NOMO-1 treated with dmso at 0.1 percent for 144 hours (cell line): ENCODE results near the gene PLA2G2F.

Source experiments
- DNase-seq: peaks from one replicate; lab custom pipeline; 2025; ENCODE audit not compliant: unreplicated experiment; lab: John Stamatoyannopoulos, UW

Gene PLA2G2F, protein sequence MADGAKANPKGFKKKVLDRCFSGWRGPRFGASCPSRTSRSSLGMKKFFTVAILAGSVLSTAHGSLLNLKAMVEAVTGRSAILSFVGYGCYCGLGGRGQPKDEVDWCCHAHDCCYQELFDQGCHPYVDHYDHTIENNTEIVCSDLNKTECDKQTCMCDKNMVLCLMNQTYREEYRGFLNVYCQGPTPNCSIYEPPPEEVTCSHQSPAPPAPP

DNA sequence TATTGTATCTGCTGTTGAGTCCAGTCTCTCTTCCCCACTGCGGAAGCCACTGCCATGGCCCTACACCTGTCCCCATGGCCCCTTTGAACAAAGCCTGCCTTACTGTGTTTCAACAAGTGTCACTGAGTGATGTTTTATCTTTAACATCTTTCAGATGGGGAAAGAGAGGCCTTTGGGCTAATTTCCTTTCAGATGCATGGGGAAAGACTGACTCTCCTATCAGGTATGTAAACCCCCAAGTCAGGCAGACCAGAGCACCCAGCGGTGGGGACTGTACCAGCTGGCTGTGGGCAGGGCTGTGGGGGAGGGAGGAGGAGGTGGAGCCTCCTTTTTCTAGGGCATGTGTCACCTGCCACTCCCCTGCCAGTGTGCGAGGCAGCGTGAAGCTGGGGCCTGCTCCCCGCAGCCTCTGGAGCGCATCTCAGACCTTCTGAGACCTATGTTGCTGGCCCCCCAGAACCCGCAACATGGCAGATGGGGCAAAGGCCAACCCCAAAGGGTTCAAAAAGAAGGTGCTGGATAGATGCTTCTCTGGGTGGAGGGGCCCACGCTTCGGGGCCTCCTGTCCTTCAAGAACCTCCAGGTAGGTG is at the start of gene PLA2G2F:
PLA2G2F (plus strand) TSS at position 363 of the 590 bp plus-strand sequence; CDS start at position 468, 105 bp downstream.
- no peak for DNase-seq

GRCh38 chr1:20089328-20090077 is 49.6 kb upstream of the PLA2G2F start:
- DNase-seq, result no peak

GRCh38 chr1:20090119-20090518 is 49.0 kb upstream of the PLA2G2F start:
- no peak for DNase-seq

GRCh38 chr1:20090641-20091040 is 48.5 kb upstream of the PLA2G2F start:
- DNase-seq, result no peak

GRCh38 chr1:20093303-20093702 is 45.8 kb upstream of the PLA2G2F start:
- DNase-seq, result no peak

DNA sequence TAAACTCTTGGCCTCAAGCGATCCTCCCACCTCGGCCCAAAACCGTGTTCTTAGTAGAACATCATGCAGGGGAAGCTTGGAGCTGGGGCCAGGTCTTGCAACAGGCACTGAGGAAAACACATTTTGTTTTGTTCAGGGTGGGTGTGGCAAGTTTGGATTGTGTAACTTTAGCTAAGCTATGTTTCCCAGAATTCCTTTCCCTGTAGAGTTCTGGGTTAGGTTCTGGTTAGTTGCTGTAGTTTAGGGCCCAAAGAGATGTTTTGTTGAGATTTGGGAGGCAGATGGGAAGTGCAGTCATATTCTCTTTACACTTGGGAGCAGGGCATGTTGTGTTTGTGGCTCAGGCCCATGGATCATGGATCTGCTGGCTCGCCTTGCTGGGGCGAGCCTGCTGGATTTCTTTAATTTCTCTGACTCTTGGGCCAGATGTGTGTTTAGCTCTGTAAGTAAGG is 45.2 kb upstream of the PLA2G2F start:
- DNase-seq, result no peak

- peak; percentile 16 for DNase-seq
These were observed 43.3 kb upstream of the PLA2G2F start for GRCh38 chr1:20095564-20096434.

GRCh38 chr1:20096840-20097447 is 42.2 kb upstream of the PLA2G2F start:
- DNase-seq, result no peak

DNA sequence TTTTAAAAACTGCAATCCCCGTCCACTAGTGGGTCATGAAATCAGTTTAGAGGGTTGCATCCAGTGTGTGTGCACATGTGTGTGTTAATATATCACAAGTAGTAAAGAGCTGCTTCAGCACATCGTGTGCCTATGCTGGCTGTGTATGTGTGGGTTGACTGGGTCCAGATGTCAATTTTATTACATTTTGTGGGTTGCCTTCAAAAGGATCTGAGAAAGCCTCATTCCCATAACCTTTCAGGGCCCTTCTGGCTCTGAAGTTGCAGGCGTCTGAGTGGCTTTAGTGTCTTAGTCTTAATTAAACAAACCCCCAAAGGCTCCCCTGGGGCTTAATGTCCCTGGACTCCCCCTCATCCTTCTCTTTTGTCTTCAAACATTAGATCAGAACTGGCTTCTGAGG is 39.6 kb upstream of the PLA2G2F start:
- DNase-seq, result no peak

DNA sequence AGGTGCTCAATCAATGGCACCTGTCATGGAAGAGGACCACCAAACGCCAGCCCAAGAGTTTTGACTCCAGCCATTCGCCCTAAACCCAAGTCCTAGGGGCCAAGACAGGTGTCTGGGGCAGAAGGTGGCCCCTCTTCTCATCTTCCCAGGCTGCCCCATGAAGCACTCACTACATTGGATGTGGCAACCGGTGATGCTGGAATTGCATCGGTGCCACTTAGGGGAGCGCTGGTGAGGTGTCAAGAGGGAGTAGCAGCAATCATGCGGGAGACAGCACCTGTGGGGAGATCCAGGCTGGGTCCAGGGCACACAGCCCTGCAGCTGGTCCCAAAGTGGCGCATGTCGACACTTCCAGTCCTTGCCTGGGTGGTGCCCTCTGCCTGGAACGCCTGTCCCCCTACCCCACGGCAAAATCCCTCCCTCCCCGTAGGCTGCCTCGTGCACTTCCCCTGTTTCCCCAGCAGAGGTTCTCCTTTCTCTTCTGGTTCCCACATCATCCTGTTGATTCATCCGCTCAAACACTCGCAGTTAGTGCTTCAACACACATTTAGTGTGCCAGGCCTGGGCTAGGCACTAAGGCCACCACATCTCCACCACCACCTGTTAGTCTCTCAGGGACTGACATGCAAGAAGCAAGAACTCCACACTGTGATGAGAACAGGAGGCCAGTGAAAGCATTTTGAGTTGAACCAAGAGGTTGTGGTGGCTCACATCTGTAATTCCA is 38.3 kb upstream of the PLA2G2F start:
- peak; percentile 44 for DNase-seq

DNA sequence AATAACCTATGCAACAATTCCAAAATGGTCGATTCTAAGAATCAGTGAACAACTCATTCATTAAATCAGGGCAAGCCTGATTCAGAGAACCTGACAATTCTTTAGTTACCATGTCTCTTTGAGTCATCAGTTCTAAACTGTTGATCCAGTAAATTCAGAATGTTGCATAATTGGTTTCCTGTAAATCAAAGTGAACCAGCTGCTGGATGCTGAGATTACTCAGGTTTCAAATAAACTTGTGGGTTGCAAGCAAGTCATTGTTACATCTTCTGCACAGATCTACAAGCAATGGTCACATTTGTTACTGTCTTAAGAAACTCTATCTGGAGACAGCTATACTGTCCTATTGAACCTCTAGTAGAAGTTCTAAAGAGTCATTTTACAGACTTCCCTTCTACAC is 36.2 kb upstream of the PLA2G2F start:
- no peak for DNase-seq

DNA sequence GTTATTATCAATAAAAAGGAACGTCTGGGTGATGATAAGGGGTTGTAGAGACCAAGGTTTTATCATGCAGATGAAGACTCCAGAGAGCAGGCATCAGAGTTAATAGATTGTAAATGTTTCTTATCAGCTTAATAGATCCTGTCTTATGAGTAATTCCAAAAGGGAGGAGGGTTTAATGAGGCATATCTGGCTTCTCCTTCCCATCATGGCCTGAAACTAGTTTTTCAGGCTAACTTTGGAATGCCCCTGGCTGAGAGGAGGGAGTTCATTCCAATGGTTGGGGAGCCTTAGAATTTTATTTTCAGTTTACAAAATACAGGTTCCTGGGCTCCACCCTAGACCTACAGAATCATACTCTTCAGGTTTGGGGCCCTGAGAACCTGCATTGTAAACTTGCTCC is 33.3 kb upstream of the PLA2G2F start:
- DNase-seq, result no peak

GRCh38 chr1:20107351-20107750 is 31.8 kb upstream of the PLA2G2F start:
- no peak for DNase-seq

DNA sequence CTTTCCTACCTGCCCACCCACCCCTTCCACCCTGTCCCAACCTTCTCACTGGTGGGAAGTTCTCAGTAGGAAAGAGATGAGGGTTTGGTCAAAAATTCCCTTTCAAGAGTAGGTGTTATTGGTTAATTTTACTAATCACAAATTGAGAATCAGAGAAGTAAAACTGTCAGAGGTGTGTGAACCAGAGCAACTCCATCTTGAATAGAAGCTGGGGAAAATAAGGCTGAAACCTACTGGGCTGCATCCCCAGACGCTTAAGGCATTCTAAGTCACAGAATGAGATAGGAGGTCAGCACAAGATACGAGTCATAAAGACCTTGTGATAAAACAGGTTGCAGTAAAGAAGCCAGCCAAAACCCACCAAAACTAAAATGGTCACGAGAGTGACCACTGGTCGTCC is 31.3 kb upstream of the PLA2G2F start:
- DNase-seq, result no peak

- DNase-seq, result no peak
These were observed 30.6 kb upstream of the PLA2G2F start for GRCh38 chr1:20108366-20109123.

DNA sequence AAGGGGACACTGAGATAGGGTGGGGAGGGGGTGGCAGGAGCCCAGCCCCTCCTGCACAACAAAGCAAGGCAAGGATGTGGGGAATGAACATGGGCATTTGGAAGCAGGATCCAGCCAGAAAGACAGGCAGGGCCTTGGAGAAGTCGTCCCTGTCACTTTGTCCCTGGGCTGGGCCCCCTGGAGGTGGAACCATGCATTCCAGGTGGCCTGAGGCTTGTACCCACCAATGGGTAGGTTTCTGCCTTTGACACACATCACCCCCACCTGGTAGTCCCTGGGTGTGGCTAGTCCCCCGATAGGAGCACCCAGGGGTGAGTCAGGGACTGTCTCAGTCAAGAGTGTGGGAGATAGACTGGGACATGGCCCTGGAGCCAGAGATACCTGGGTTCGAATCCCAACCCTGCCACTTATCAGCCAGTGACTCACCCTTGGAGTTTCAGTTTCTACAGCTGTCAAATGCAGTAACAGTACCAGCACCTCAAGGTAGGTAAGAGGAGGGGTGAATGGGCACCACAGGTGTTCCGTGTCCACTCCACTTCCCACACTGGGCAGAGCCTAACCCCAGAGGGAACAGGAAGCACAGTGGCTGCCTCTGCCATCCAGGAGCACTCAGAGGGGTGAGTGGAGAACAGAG is 29.8 kb upstream of the PLA2G2F start:
- no peak for DNase-seq

GRCh38 chr1:20110679-20111078 is 28.4 kb upstream of the PLA2G2F start:
- DNase-seq, result no peak

DNA sequence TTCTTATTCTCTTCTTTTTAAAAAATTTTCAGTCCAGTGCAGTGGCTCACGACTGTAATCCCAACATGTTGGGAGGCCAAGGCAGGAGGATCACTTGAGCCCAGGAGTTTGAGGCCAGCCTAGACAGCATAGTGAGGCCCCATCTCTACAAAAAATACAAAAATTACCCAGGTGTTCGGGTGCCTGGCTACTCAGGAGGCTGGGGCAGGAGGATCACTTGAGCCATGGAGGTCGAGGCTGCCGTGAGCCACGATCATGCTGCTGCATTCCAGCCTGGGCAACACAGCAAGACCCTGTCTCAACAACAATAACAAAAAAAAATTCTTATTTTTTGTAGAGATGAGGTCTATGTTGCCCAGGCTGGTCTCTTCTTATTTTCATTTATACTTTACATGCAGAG is 27.7 kb upstream of the PLA2G2F start:
- no peak for DNase-seq
